Left colon (tissue), 2 donors: ENCODE measurements around the gene PLXNA2. TPM values are rescaled to one million over a fixed set of nuclear protein-coding genes. Genes with fewer than 3 reads are reported as not detected.

Experiments
- ATAC-seq: fragments of 200-7000 bp; cut with Tn5 transposase; one replicate; pipeline ENCODE4 v1.9.1; 2020; ENCODE audit warnings: mild to moderate bottlenecking, moderate library complexity
- DNase-seq, 2 donors: peaks; one replicate each; pipeline ENCODE4 v3.0.0-alpha.2; 2020
- intact Hi-C, 2 donors: fragments of 100-400 bp; cut with DNase I in 1 of 2; cut with micrococcal nuclease in 1 of 2; formaldehyde crosslinking; loops; one replicate each; pipeline versions ENCODE4 v1.11.2 to v1.14.0; 2022; cut with DNase I, micrococcal nuclease
- total RNA-seq, 2 donors: library from RNA; stranded (reverse); fragmentation: NEBNext Ultra II Directional; extraction: Animal tissue kit (Norgen Biotek cat#: 25700); gene quantifications; one replicate each; pipeline ENCODE4 v1.2.1, GENCODE V29; 2021
- donor health status: DM: no; HTN: no; CAD: no.
- donor health status: DM: yes; HTN: yes; CAD: no.

The PLXNA2 gene
- total RNA-seq, 2 donors from 2014 or later, result 89.3 to 103 TPM

GRCh38 chr1:208268541-208269337 lies 24.6 kb upstream of the PLXNA2 start:
- ATAC-seq (no peak), DNase-seq (no peak)
- intact Hi-C loops, result no loop called here

- ATAC-seq (no peak), DNase-seq (no peak)
- intact Hi-C loops, result no loop called here
Measured at GRCh38 chr1:208265525-208265924, 21.3 kb upstream of the PLXNA2 start.

GRCh38 chr1:208265122-208265469 lies 20.9 kb upstream of the PLXNA2 start:
- DNase-seq (no peak), ATAC-seq (no peak)
- intact Hi-C loops, result no loop called here

GRCh38 chr1:208264469-208265121 lies 20.4 kb upstream of the PLXNA2 start:
- DNase-seq, result no peak
- ATAC-seq, result no peak
- intact Hi-C loops, result no loop called here

GRCh38 chr1:208261874-208262273 lies 17.7 kb upstream of the PLXNA2 start:
- intact Hi-C loops, result no loop called here
- ATAC-seq (no peak), DNase-seq (no peak)

- intact Hi-C loops, result no loop called here
- ATAC-seq, result no peak
- no peak for DNase-seq
Measured at GRCh38 chr1:208258277-208258676, 14.1 kb upstream of the PLXNA2 start.

GRCh38 chr1:208257351-208257750 lies 13.2 kb upstream of the PLXNA2 start:
- ATAC-seq, result no peak
- DNase-seq, result no peak
- intact Hi-C loops, result no loop called here

- DNase-seq (no peak), ATAC-seq (no peak)
- intact Hi-C loops, result no loop called here
Measured at GRCh38 chr1:208256556-208256955, 12.4 kb upstream of the PLXNA2 start.

- intact Hi-C loops, result no loop called here
- ATAC-seq (no peak), DNase-seq (no peak)
Measured at GRCh38 chr1:208256091-208256490, 11.9 kb upstream of the PLXNA2 start.

- DNase-seq (no peak), ATAC-seq (no peak)
- intact Hi-C loops, result no loop called here
Measured at GRCh38 chr1:208254862-208255261, 10.7 kb upstream of the PLXNA2 start.

GRCh38 chr1:208254376-208254775 lies 10.2 kb upstream of the PLXNA2 start:
- DNase-seq (no peak), ATAC-seq (no peak)
- intact Hi-C loops, result no loop called here

GRCh38 chr1:208252836-208253576 lies 8.8 kb upstream of the PLXNA2 start:
- DNase-seq (no peak), ATAC-seq (no peak)
- intact Hi-C loops, result no loop called here

- ATAC-seq, result peak; percentile 38
- no peak for DNase-seq
- intact Hi-C loops, result no loop called here
Measured at GRCh38 chr1:208251911-208252835, 8.0 kb upstream of the PLXNA2 start.

GRCh38 chr1:208251015-208251414 lies 6.8 kb upstream of the PLXNA2 start:
- intact Hi-C loops, result no loop called here
- peak; percentile 59 for ATAC-seq
- DNase-seq, result no peak

- DNase-seq, result no peak
- ATAC-seq, result no peak
- intact Hi-C loops, result no loop called here
Measured at GRCh38 chr1:208250613-208251012, 6.4 kb upstream of the PLXNA2 start.

GRCh38 chr1:208248991-208249696 lies 5.0 kb upstream of the PLXNA2 start:
- intact Hi-C loops, result loop anchor here (5.0 to 10.0 kb wide), 3 partner anchors 114 to 227 kb away; no protein-coding TSS in a partner anchor
- ATAC-seq, result no peak
- no peak for DNase-seq

GRCh38 chr1:208248307-208248801 lies 4.2 kb upstream of the PLXNA2 start:
- no peak for DNase-seq
- ATAC-seq, result no peak
- intact Hi-C loops, result loop anchor here (5.0 to 10.0 kb wide), 3 partner anchors 114 to 226 kb away; no protein-coding TSS in a partner anchor

- ATAC-seq, result no peak
- no peak for DNase-seq
- intact Hi-C loops, result loop anchor here (5.0 to 10.0 kb wide), 3 partner anchors 113 to 225 kb away; no protein-coding TSS in a partner anchor
Measured at GRCh38 chr1:208247696-208248095, 3.5 kb upstream of the PLXNA2 start.
